GM13977 (cell line): ENCODE data around the gene FBXO21.
"Not testable (repeated sequence)": the region's sequence is repeated elsewhere in the genome, so short reads cannot be mapped to it uniquely, and the experiment has no call there.

Source experiments
- DNase-seq: peaks from one replicate; pipeline ENCODE4 v3.0.0; 2012; ENCODE audit warnings: low spot score
- CTCF ChIP-seq: IDR thresholded peaks from 2 replicates; pipeline ENCODE4 v1.5.1; 2012; ENCODE audit warnings: mild to moderate bottlenecking, control low read depth; ENCODE audit not compliant: insufficient read depth; ENCODE audit errors: extremely low read depth, missing control alignments
- in situ Hi-C: fragments of 300-500 bp; cut with MboI; formaldehyde crosslinking; loops from one replicate; pipeline ENCODE4 v1.12.0; 2022; ENCODE audit warnings: low sequenced_read_pairs, low pct_unique_long_range_greater_than_20kb, mixed read lengths, inconsistent platforms; ENCODE audit not compliant: unreplicated experiment

FBXO21 gene

GRCh38 chr12:117207675-117208074 lies 17.4 kb upstream of the FBXO21 start:
- no peak for DNase-seq
- no peak for TF ChIP-seq CTCF
- in situ Hi-C loops = no loop called here

- no peak for DNase-seq
- in situ Hi-C loops = no loop called here
- TF ChIP-seq CTCF = no peak
Measured at GRCh38 chr12:117202556-117202955, 12.3 kb upstream of the FBXO21 start.

GRCh38 chr12:117202033-117202432 lies 11.8 kb upstream of the FBXO21 start:
- in situ Hi-C loops = no loop called here
- no peak for TF ChIP-seq CTCF
- no peak for DNase-seq

- DNase-seq = not testable (repeated sequence)
Measured at GRCh38 chr12:117199956-117200744, 9.9 kb upstream of the FBXO21 start.

GRCh38 chr12:117196334-117196733 lies 6.1 kb upstream of the FBXO21 start:
- DNase-seq, in situ Hi-C loops: not testable (repeated sequence)

More at GRCh38 chr12:117199956-117200744, 9.9 kb upstream of the FBXO21 start:
- in situ Hi-C loops = not testable (repeated sequence)

GRCh38 chr12:117195027-117195426 lies 4.8 kb upstream of the FBXO21 start:
- DNase-seq, in situ Hi-C loops: not testable (repeated sequence)

GRCh38 chr12:117193903-117194302 lies 3.6 kb upstream of the FBXO21 start:
- no peak for DNase-seq
- TF ChIP-seq CTCF = no peak
- in situ Hi-C loops = no loop called here

GRCh38 chr12:117192581-117192980 lies 2.3 kb upstream of the FBXO21 start:
- in situ Hi-C loops, DNase-seq: not testable (repeated sequence)

GRCh38 chr12:117192057-117192456 lies 1.8 kb upstream of the FBXO21 start:
- DNase-seq = no peak
- in situ Hi-C loops = no loop called here
- TF ChIP-seq CTCF = no peak
